HCT116 (cell line): ENCODE results near the gene NUCB1. TPM values are rescaled to one million over a fixed set of nuclear protein-coding genes. Genes with fewer than 3 reads are reported as not detected.

ENCODE experiments used
- ATAC-seq: fragments of 200-7000 bp; cut with Tn5 transposase; 2 replicates; pipeline ENCODE4 v1.9.1; 2020; ENCODE audit warnings: mild to moderate bottlenecking, moderate library complexity
- BruUV-seq: library from RNA; stranded (reverse); fragments of 400-500 nt; replicated peaks from 2 replicates; lab custom pipeline; 2021; lab: Mats Ljungman, UMichigan
- CTCF ChIA-PET: fragments of 300-600 bp; sonication (Branson Sonifier 250); formaldehyde crosslinking; loops from one replicate; lab custom pipeline; 2021; ENCODE audit warnings: antibody characterized with exemption; lab: Charles Lee
- POLR2A ChIA-PET: fragments of 300-600, 350-600 bp; sonication (Branson Sonifier 250); formaldehyde crosslinking; loops from one replicate; lab custom pipeline; 2021; ENCODE audit warnings: antibody characterized with exemption; lab: Charles Lee
- RAD21 ChIA-PET, 2 experiments: fragments of 300-600 bp; sonication (Branson Sonifier 250); formaldehyde crosslinking; loops; one replicate each; lab custom pipeline; 2023; ENCODE audit warnings: low total read pairs in 2 of 2; ENCODE audit not compliant: uncharacterized antibody in 2 of 2, unreplicated experiment in 2 of 2, low non-redundant PET in 1 of 2; lab: Charles Lee
- DNase-seq: peaks from one replicate; pipeline ENCODE4 v3.0.0-alpha.2; 2010; ENCODE audit warnings: low read depth, low spot score
- H2AFZ ChIP-seq: fragments of 200-600 bp; shearing (Covaris generic), sonication (generic); 2 replicates; pipeline ENCODE4 v1.6.1; 2017; ENCODE audit warnings: low read depth, mixed run types, mixed read lengths, antibody characterized with exemption, low read length; ENCODE audit not compliant: poor library complexity, severe bottlenecking
- H3K27ac ChIP-seq: 2 replicates; pipeline ENCODE4 v1.5.1; 2012; ENCODE audit warnings: low read depth, low read length
- H3K27me3 ChIP-seq: fragments of 200-600 bp; sonication (generic); 2 replicates; pipeline ENCODE4 v1.6.1; 2016; ENCODE audit warnings: mixed run types, low read length, mixed read lengths; ENCODE audit not compliant: insufficient read depth
- H3K36me3 ChIP-seq, 2 experiments: fragments of 200-500 bp in 1 of 2; fragments of 200-600 bp in 1 of 2; sonication (Bioruptor generic) in 1 of 2; sonication (generic) in 1 of 2; 2 replicates each; pipeline versions ENCODE4 v1.5.1 to v1.6.1; 2014 to 2016; ENCODE audit warnings: low read length in 2 of 2, inconsistent platforms in 1 of 2, mixed read lengths in 1 of 2, mixed run types in 1 of 2; ENCODE audit not compliant: insufficient read depth in 2 of 2, control insufficient read depth in 1 of 2
- H3K4me1 ChIP-seq, 2 experiments: fragments of 200-600 bp in 1 of 2; sonication (generic) in 1 of 2; 2 replicates each; pipeline versions ENCODE4 v1.5.1 to v1.6.1; 2012 to 2017; ENCODE audit warnings: low read length in 2 of 2, inconsistent platforms in 1 of 2, mild to moderate bottlenecking in 1 of 2, mixed read lengths in 1 of 2, mixed run types in 1 of 2, moderate library complexity in 1 of 2; ENCODE audit not compliant: insufficient read depth in 2 of 2, control insufficient read depth in 1 of 2
- H3K4me2 ChIP-seq: fragments of 200-600 bp; sonication (generic); 2 replicates; pipeline ENCODE4 v1.6.1; 2017; ENCODE audit warnings: mixed run types, low read length, mixed read lengths
- H3K4me3 ChIP-seq, 2 experiments: fragments of 200-600 bp in 1 of 2; sonication (generic) in 1 of 2; replicated peaks in 1 of 2; 2 replicates each; pipeline ENCODE4 v1.5.1; 2011 to 2016; ENCODE audit warnings: low read length in 2 of 2, control low read depth in 1 of 2, low read depth in 1 of 2, mild to moderate bottlenecking in 1 of 2, mixed read lengths in 1 of 2, mixed run types in 1 of 2
- H3K79me2 ChIP-seq: fragments of 200-600 bp; sonication (generic); 2 replicates; pipeline ENCODE4 v1.6.1; 2017; ENCODE audit warnings: mild to moderate bottlenecking, mixed run types, low read length, moderate library complexity, mixed read lengths; ENCODE audit not compliant: insufficient read depth
- H3K9ac ChIP-seq: fragments of 200-600 bp; sonication (generic); 2 replicates; pipeline ENCODE4 v1.6.1; 2016; ENCODE audit warnings: low read length, mixed read lengths
- H3K9me2 ChIP-seq: fragments of 200-600 bp; sonication (generic), shearing (Covaris generic); 2 replicates; pipeline ENCODE4 v1.6.1; 2017; ENCODE audit warnings: mixed run types, mild to moderate bottlenecking, moderate library complexity; ENCODE audit not compliant: insufficient read depth
- H3K9me3 ChIP-seq, 2 experiments: fragments of 200-500 bp in 1 of 2; fragments of 200-600 bp in 1 of 2; sonication (Bioruptor generic) in 1 of 2; sonication (generic) in 1 of 2; 2 replicates each; pipeline ENCODE4 v1.6.1; 2014 to 2017; ENCODE audit warnings: low read length in 2 of 2, mixed read lengths in 2 of 2, inconsistent platforms in 1 of 2, low read depth in 1 of 2, mild to moderate bottlenecking in 1 of 2, mixed run types in 1 of 2, moderate library complexity in 1 of 2; ENCODE audit not compliant: control insufficient read depth in 1 of 2, insufficient read depth in 1 of 2
- H4K20me1 ChIP-seq: fragments of 200-600 bp; sonication (generic), shearing (Covaris generic); 2 replicates; pipeline ENCODE4 v1.6.1; 2017; ENCODE audit warnings: mixed run types, mild to moderate bottlenecking, moderate library complexity; ENCODE audit not compliant: insufficient read depth
- CBX3 ChIP-seq: IDR thresholded peaks from 2 replicates; pipeline ENCODE4 v1.6.1; 2012; ENCODE audit warnings: low read depth
- CEBPB ChIP-seq: IDR thresholded peaks from 2 replicates; pipeline ENCODE4 v1.6.1; 2012; ENCODE audit warnings: low read depth
- ELF1 ChIP-seq: IDR thresholded peaks from 2 replicates; pipeline ENCODE4 v1.6.1; 2012; ENCODE audit warnings: low read depth, borderline replicate concordance
- EZH2phosphoT487 ChIP-seq: fragments of 200-600 bp; IDR thresholded peaks from 2 replicates; pipeline ENCODE4 v1.6.1; 2018; ENCODE audit warnings: antibody characterized with exemption, borderline replicate concordance
- JUND ChIP-seq: IDR thresholded peaks from 2 replicates; pipeline ENCODE4 v1.6.1; 2012
- POLR2A ChIP-seq: IDR thresholded peaks from 2 replicates; pipeline ENCODE4 v1.7.0; 2011; ENCODE audit warnings: borderline replicate concordance; ENCODE audit not compliant: insufficient read depth, insufficient read length; ENCODE audit errors: extremely low read depth
- RAD21 ChIP-seq: IDR thresholded peaks from 2 replicates; pipeline ENCODE4 v1.6.1; 2012; ENCODE audit warnings: low read depth, mild to moderate bottlenecking
- REST ChIP-seq: IDR thresholded peaks from 2 replicates; pipeline ENCODE4 v1.6.1; 2012; ENCODE audit warnings: low read depth
- SIN3A ChIP-seq: IDR thresholded peaks from 2 replicates; pipeline ENCODE4 v1.6.1; 2012; ENCODE audit warnings: low read depth
- SP1 ChIP-seq: IDR thresholded peaks from 2 replicates; pipeline ENCODE4 v1.6.1; 2012; ENCODE audit warnings: low read depth
- SRF ChIP-seq: IDR thresholded peaks from 2 replicates; pipeline ENCODE4 v1.6.1; 2012; ENCODE audit warnings: low read depth
- TCF7L2 ChIP-seq: IDR thresholded peaks from 2 replicates; pipeline ENCODE4 v1.7.0; 2011; ENCODE audit warnings: borderline replicate concordance, inconsistent platforms; ENCODE audit not compliant: insufficient read depth, insufficient read length; ENCODE audit errors: extremely low read depth
- YY1 ChIP-seq: IDR thresholded peaks from 2 replicates; pipeline ENCODE4 v1.6.1; 2011; ENCODE audit warnings: low read length, low read depth, moderate library complexity, mild to moderate bottlenecking; ENCODE audit not compliant: insufficient replicate concordance; ENCODE audit errors: extremely low read depth
- ZFX ChIP-seq: fragments of 450-650 bp; IDR thresholded peaks from 2 replicates; pipeline ENCODE4 v1.6.1; 2017
- ZNF274 ChIP-seq: fragments of 200-500 bp; sonication (Bioruptor generic); IDR thresholded peaks from 2 replicates; pipeline ENCODE4 v1.6.1; 2014; ENCODE audit warnings: mild to moderate bottlenecking, low read depth, low read length, inconsistent platforms
- intact Hi-C: fragments of 100-400 bp; cut with micrococcal nuclease; formaldehyde crosslinking; loops from 2 replicates; pipeline ENCODE4 v1.10.0; 2022
- total RNA-seq: library from RNA; stranded (reverse); gene quantifications from one replicate; pipeline ENCODE4 v1.2.1, GENCODE V29; 2021; ENCODE audit not compliant: unreplicated experiment
- TF ChIP-seq, protein P1 (sequence below): IDR thresholded peaks from 2 replicates; pipeline ENCODE4 v1.6.1; 2012
- TF ChIP-seq, protein P2 (sequence below): IDR thresholded peaks from 2 replicates; pipeline ENCODE4 v1.6.1; 2012
- TF ChIP-seq, protein P3 (sequence below), 3 experiments: fragments of 200-600 bp in 1 of 3; sonication (generic) in 1 of 3; IDR thresholded peaks in 2 of 3; conservative IDR thresholded peaks in 1 of 3; 2 replicates each; pipeline ENCODE4 v1.5.1; 2012 to 2017; ENCODE audit warnings: low read depth in 2 of 3, low read length in 2 of 3, antibody characterized with exemption in 1 of 3, borderline replicate concordance in 1 of 3, control low read depth in 1 of 3, mild to moderate bottlenecking in 1 of 3, mixed read lengths in 1 of 3, mixed run types in 1 of 3, moderate library complexity in 1 of 3; ENCODE audit not compliant: insufficient read depth in 1 of 3

NUCB1 gene
- total RNA-seq, 1 experiment from 2014 or later, result 88.8 TPM

GRCh38 chr19:48955308-48955958 is 55.3 kb downstream of the NUCB1 start (continued):
- TF ChIP-seq REST (no peak), ZFX (no peak), ZNF274 (no peak), TCF7L2 (no peak), JUND (no peak), CEBPB (no peak), POLR2A (no peak), ELF1 (no peak), SP1 (no peak)

GRCh38 chr19:48958006-48958405 is 57.9 kb downstream of the NUCB1 start:
- intact Hi-C loops, result no loop called here
- no peaks in the 10 kb centered on the region for H3K9me3 ChIP-seq
- ChIA-PET RAD21 (no interaction called here), CTCF (no interaction called here), POLR2A (no interaction called here)
- ATAC-seq (no peak), DNase-seq (no peak)
- no peaks in the 10 kb centered on the region for H4K20me1 ChIP-seq
- H3K4me3 ChIP-seq, result no peak overlapping the region
- no peaks in the 10 kb centered on the region for H3K9me2 ChIP-seq
- peaks cover 23 to 45% of the 10 kb centered on the region in 2 experiments for H3K4me1 ChIP-seq
- H3K36me3 ChIP-seq, result peaks cover 0 to 4% of the 10 kb centered on the region in 2 experiments; a peak in 1 of 4 replicates
- H2AFZ ChIP-seq, result no peak overlapping the region
- BruUV-seq, result no TSS peak
- no peak overlapping the region for H3K27ac ChIP-seq
- no peak overlapping the region for H3K9ac ChIP-seq
- peaks cover 16% of the 10 kb centered on the region for H3K79me2 ChIP-seq
- no peak overlapping the region for H3K4me2 ChIP-seq
- H3K27me3 ChIP-seq, result no peaks in the 10 kb centered on the region
- TF ChIP-seq EZH2phosphoT487 (no peak), CEBPB (no peak), ZFX (no peak), POLR2A (no peak), CBX3 (no peak), RAD21 (no peak), YY1 (no peak), SIN3A (no peak), SRF (no peak)
- TF ChIP-seq, protein P1, sequence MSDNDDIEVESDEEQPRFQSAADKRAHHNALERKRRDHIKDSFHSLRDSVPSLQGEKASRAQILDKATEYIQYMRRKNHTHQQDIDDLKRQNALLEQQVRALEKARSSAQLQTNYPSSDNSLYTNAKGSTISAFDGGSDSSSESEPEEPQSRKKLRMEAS, result no peak
- TF ChIP-seq, protein P2, sequence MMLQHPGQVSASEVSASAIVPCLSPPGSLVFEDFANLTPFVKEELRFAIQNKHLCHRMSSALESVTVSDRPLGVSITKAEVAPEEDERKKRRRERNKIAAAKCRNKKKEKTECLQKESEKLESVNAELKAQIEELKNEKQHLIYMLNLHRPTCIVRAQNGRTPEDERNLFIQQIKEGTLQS, result no peak
- TF ChIP-seq, protein P3, sequence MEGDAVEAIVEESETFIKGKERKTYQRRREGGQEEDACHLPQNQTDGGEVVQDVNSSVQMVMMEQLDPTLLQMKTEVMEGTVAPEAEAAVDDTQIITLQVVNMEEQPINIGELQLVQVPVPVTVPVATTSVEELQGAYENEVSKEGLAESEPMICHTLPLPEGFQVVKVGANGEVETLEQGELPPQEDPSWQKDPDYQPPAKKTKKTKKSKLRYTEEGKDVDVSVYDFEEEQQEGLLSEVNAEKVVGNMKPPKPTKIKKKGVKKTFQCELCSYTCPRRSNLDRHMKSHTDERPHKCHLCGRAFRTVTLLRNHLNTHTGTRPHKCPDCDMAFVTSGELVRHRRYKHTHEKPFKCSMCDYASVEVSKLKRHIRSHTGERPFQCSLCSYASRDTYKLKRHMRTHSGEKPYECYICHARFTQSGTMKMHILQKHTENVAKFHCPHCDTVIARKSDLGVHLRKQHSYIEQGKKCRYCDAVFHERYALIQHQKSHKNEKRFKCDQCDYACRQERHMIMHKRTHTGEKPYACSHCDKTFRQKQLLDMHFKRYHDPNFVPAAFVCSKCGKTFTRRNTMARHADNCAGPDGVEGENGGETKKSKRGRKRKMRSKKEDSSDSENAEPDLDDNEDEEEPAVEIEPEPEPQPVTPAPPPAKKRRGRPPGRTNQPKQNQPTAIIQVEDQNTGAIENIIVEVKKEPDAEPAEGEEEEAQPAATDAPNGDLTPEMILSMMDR (IDR thresholded peaks at IDR 0.05 in 2 of 3, conservative IDR thresholded peaks at IDR 0.05 in 1 of 3; ENCODE audit: borderline replicate concordance in 1 of 3, insufficient read depth in 1 of 3, low read depth in 2 of 3, low read length in 2 of 3), result no peak
